GM21515 (cell line): ENCODE data around the gene ADGRV1.
"Not testable (repeated sequence)": the region's sequence is repeated elsewhere in the genome, so short reads cannot be mapped to it uniquely, and the experiment has no call there.

ENCODE experiments used
- ATAC-seq: cut with Tn5 transposase; IDR thresholded peaks from one replicate; pipeline ENCODE4 v1.9.1; 2021; ENCODE audit not compliant: unreplicated experiment

The ADGRV1 gene

GRCh38 chr5:90899014-90899604 lies 340.5 kb downstream of the ADGRV1 start:
- ATAC-seq: no peak

- no peak for ATAC-seq
Observed at GRCh38 chr5:90901261-90901660, 342.7 kb downstream of the ADGRV1 start.

GRCh38 chr5:90902170-90902569 lies 343.6 kb downstream of the ADGRV1 start:
- ATAC-seq: no peak

GRCh38 chr5:90902651-90903386 lies 344.2 kb downstream of the ADGRV1 start:
- no peak for ATAC-seq

GRCh38 chr5:90909101-90909503 lies 350.5 kb downstream of the ADGRV1 start:
- no peak for ATAC-seq

- no peak for ATAC-seq
Observed at GRCh38 chr5:90909940-90910339, 351.3 kb downstream of the ADGRV1 start.

- no peak for ATAC-seq
Observed at GRCh38 chr5:90911169-90911568, 352.6 kb downstream of the ADGRV1 start.

- ATAC-seq: no peak
Observed at GRCh38 chr5:90912476-90912875, 353.9 kb downstream of the ADGRV1 start.

- no peak for ATAC-seq
Observed at GRCh38 chr5:90915393-90915792, 356.8 kb downstream of the ADGRV1 start.

GRCh38 chr5:90916947-90917800 lies 358.6 kb downstream of the ADGRV1 start:
- no peak for ATAC-seq

- ATAC-seq: no peak
Observed at GRCh38 chr5:90917928-90918668, 359.5 kb downstream of the ADGRV1 start.

GRCh38 chr5:90921418-90921973 lies 362.9 kb downstream of the ADGRV1 start:
- ATAC-seq: no peak

GRCh38 chr5:90924222-90924621 lies 365.6 kb downstream of the ADGRV1 start:
- ATAC-seq: not testable (repeated sequence)

- not testable (repeated sequence) for ATAC-seq
Observed at GRCh38 chr5:90929013-90929839, 370.6 kb downstream of the ADGRV1 start.

GRCh38 chr5:90930062-90930461 lies 371.5 kb downstream of the ADGRV1 start:
- no peak for ATAC-seq

GRCh38 chr5:90930756-90931431 lies 372.3 kb downstream of the ADGRV1 start:
- ATAC-seq: no peak

- ATAC-seq: peak; percentile 77
Observed at GRCh38 chr5:90932052-90932699, 373.6 kb downstream of the ADGRV1 start.

- ATAC-seq: no peak
Observed at GRCh38 chr5:90933298-90933697, 374.7 kb downstream of the ADGRV1 start.
